HG02678 (cell line): ENCODE data around the gene CCDC150.
"Not testable (repeated sequence)": the region's sequence is repeated elsewhere in the genome, so short reads cannot be mapped to it uniquely, and the experiment has no call there.

Experiments
- ATAC-seq: cut with Tn5 transposase; IDR thresholded peaks from one replicate; pipeline ENCODE4 v1.9.1; 2021; ENCODE audit warnings: mild to moderate bottlenecking, moderate library complexity; ENCODE audit not compliant: unreplicated experiment

The CCDC150 gene

DNA sequence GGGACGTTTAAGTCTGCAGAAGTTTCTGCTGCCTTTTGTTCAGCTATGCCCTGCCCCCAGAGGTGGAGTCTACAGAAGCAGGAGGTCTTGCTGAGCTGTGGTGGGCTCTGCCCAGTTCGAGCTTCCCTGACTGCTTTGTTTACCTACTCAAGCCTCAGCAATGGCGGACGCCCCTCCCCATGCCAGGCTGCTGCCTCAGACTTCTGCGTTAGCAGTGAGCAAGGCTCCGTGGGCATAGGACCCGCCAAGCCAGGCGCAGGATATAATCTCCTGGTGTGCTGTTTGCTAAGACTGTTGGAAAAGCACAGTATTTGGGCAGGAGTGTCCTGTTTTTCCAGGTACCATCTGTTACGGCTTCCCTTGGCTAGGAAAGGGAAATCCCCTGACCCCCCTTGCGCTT, 70.5 kb downstream of the CCDC150 start:
- not testable (repeated sequence) for ATAC-seq

DNA sequence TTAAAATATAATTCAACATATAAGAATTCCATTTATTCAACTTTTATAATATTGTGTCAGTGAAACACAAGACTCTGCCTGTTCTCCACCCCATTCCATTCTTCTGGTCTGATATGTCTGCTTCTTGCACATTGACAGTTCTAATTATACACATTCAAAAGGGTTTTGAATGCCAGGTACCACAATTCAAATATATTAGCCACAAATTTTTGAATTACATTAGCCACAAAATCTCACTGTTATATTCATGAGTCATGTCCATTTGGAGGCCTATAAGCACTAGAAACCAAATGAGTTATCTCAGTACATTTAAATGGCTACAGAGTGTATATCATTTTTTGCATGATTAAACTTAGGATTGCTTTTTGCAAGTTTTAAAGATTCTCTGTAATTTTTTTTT, 72.1 kb downstream of the CCDC150 start:
- ATAC-seq: no peak

DNA sequence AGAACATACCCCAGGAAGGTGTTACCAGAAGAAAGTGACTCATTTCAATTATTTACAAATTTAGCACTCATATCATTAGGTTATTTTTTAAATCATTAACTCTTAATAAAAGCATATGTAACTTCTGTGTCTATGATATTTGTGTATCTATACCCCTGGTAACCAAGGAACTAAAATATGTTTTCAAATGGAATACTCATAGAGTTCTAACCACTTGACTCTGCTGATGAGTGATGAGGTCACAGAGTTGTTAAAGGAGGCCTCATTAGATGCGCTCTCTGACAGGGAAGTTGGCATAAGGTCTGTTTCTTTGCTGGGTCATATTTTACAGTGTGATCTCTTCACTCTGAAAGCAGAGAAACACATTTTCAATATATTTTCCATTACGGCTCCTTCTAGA, 73.4 kb downstream of the CCDC150 start:
- no peak for ATAC-seq

DNA sequence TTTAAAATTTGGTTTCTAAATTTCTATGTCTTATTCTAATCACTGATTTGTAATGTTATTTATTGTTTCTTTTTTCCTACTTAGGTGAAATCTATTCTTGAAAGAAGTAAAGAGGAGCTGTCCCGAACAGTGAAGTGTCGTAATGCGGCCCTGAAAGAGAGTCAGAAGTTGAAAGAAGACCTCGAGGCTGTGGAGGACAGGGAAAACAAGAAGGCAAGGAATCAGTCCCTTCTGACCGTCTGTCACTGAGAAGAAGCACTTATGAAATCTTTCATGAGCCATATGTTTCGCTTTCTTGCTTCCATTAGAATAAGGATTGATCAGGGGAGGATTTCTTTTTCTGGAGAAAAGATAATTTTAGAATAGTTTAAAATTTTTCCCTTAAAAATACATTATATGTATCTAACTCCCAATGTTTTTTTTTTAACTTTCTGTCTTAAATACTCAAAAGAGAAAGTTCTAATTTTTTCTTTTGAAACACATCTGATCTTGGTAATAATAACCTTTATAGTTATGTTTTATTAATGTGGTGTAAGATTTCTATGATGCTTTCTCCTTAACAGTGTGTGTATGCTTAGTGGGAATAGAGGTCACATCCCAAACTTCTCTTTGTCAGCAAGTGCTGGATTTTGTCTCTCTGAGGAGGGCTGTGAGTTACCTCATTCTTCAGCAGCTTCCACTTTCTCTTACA, 79.0 kb downstream of the CCDC150 start:
- no peak for ATAC-seq

DNA sequence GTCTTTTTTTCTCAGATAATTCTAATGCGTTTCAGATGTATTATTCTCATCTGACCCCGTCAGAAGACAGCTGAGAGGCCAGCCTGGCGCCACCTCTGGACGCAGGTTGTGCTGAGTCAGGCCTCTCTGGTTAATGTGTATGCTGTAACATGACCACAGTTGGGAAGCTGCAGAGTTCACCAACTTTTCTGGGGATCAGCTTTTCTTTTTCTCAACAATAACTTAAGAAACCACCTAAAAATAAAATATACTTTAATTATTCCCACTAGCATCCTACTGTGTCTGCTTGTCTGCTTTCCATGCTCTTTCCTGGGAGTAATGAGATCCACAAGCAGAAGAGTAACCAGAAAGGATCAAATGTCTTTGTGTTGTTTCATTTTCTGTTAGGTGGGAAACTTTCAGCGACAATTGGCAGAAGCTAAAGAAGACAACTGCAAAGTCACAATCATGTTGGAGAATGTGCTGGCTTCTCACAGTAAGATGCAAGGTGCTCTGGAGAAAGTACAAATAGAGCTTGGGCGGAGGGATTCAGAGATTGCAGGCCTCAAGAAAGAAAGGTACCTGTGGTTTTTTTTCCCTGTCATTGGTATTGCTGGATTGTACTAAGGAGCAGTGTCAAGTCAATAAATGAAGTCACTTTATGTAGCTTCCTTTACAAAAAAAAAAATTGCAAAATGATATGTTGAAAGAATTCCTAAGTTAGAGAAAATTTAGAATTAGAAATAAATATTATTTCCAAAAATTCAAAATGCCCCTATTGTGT, 79.8 kb downstream of the CCDC150 start:
- ATAC-seq: peak; percentile 81

DNA sequence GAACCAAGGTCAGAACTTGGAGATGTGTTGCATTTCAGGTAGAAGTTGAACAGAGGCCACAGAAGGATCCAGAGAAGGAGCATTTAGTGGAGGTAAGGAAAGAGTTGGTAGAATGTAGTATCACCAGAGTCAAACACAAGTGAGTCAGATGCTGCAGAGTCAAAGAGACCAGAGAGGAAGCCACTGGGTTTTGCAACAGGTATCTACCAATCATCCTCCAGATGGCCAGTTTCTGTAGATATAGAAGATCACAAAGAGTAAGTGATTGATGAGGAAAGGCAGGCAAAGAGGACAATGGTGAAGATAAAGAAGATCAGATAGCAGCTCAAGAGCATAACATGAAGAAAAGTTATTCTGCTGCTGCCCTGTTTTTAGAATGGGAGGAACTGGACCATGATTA, 84.1 kb downstream of the CCDC150 start:
- no peak for ATAC-seq

DNA sequence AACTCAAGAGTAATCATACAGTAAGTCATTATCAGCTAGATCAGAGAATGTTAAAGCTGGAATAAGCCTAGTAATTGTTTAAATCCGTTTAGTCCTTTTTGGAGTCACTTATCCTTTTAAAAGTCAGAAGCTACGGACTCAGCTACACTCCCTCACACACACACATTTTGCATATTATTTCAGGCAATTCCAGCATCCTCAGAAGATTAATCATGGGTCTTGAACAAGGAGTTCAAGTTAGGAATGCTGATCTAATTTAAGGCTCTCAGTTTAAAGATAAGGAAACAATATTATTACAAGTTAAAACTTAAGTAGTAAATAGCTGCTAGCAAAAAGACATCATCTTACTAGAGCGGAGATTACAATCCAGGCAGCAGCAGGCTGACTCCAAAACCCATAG, 85.7 kb downstream of the CCDC150 start:
- ATAC-seq: no peak

DNA sequence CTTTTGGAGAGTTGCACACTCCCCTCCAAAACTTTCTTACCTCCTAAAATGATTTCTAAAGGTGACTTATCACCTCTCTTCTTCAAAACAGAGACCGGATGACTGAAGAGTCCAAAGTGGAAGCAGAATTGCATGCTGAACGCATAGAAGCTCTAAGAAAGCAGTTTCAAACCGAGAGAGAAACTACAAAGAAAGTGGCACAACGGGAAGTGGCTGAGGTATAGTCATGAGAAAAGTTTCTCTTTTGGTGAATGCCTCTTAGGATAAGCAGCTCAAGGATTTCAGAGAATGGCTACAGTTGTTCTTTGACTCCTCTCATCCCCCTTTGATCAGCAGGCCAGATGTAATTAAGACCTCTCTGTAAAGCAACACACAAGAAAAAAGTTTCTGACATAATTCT, 86.4 kb downstream of the CCDC150 start:
- no peak for ATAC-seq

DNA sequence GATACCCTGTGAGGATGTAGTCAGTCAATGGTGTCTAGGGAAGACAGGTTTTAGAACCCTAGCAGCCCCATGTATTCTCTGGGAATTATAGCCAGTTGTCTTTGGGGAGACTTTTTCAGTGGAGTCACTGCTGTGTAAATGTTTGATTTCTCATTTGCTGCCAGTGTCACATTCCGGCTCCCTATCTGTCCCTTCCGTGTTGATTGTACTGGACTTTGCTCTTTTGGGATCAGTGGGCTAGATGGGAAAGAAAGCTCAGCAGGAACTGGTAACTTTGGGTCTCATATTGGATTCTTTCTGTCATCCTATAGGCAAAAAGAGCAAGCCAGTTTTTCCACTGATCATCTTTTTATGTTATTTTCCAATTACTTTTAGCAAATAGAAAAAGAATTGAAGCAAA, 89.9 kb downstream of the CCDC150 start:
- ATAC-seq: no peak

DNA sequence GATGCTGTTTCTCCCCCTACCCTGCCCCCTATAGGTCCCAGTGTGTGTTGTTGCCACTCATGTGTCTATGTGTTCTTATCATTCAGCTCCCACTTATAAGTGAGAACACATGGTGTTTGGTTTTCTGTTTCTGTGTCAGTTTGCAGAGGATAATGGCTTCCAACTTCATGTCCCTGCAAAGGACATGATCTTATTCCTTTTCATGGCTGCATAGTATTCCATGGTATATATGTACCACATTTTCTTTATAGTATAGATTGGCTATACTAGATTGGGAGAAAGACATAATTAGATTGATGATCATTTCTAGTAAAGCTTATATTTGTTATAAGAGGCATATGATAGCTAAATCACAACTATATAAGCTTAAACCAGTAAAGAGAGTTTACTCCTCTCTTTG, 97.1 kb downstream of the CCDC150 start:
- ATAC-seq: not testable (repeated sequence)

DNA sequence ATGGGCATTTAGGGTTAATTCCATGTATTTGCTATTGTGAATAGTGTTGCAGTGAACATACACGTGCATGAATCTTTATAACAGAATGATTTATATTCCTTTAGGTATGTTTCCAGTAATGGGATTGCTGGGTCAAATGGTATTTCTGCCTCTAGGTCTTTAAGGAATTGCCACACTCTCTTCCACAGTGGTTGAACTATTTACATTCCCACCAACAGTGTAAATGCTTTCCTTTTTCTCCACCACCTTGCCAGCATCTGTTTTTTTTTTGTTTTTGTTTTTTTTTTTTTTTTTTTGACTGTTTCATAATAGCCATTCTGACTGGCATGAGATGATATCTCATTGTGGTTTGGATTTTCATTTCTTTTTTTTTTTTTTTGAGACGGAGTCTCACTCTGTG, 97.5 kb downstream of the CCDC150 start:
- no peak for ATAC-seq

DNA sequence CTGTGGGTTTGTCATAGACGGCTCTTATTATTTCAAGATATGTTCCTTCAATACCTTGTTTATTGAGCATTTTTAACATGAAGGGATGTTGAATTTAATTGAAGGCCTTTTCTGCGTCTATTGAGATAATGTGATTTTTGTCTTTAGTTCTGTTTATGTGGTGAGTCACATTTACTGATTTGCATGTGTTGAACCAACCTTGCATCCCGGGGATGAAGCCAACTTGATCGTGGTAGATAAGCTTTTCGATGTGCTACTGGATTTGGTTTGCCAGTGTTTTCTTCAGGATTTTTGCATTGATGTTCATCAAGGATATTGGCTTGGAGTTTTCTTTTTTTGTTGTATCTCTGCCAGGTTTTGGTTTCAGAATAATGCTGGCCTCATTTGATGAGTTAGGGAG, 99.5 kb downstream of the CCDC150 start:
- ATAC-seq: no peak

DNA sequence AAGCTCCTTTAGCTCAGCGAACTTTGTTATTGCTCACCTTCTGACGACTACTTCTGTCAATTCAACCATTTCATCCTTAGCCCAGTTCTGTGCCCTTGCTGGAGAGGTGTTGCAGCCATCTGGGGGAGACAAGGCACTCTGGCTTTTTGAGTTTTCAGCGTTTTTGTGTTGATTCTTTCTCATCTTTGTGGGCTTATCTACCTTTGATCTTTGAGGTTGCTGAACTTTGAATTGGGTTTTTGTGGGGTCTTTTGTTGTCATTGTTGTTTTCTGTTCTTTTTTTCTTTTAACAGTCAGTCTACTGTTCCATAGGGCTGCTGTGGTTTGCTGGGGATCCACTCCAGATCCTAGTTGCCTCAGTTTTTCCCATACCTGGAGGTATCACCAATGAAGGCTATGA, 102.7 kb downstream of the CCDC150 start:
- no peak for ATAC-seq

DNA sequence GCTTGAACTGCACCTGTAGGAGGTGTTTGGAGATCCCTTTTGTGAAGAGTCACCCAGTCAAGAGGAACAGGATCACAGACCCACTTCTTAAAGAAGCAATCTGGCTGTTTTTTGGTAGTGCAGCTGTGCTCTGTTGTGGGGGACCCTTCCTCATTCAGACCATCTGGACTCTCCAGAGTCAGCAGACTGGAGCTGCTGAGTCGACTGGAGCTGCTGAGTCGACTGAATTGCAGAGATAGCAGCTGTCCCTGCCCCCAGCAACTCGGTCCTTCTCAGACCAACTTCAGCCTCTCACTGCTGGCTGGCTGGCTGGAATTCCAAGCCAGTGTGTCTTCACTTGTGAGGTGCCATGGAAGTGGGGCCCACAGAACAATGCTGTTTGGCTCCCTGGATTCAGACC, 103.2 kb downstream of the CCDC150 start:
- no peak for ATAC-seq

DNA sequence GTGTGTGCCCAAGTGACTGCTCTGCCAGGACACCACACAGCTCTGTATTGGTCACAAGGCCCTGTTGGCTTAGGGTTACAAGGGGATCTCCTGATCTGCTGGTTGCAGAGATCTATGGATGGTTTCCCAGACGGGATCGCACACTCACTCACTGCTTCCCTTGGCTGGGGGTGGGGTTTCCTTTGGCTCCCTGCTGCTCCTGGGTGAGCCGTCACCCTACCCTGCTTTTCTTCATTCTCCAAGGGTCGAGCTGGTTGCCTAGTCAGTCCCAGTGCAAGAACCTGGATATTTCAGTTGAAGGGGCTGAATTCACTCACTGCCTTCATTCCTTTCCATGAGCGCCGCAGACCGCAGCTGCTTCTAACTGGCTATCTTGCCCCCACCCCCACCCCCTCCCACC, 103.7 kb downstream of the CCDC150 start:
- ATAC-seq: no peak

DNA sequence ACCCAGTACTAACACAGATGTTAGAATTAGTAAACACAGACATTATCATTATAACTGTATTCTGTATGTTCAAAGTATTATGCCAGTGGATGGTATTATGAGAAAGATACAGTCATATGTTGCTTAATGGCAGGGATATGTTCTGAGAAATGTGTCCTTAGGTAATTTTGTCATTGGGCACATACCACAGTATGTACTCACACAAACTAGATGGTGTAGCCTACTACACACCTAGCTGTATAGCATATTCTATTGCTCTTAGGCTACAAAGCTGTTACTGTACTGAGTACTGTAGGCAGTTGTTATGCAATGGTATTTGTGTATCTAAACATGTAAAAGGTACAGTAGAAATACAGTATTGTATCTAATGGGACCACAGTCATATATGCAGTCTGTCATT, 106.2 kb downstream of the CCDC150 start:
- no peak for ATAC-seq

DNA sequence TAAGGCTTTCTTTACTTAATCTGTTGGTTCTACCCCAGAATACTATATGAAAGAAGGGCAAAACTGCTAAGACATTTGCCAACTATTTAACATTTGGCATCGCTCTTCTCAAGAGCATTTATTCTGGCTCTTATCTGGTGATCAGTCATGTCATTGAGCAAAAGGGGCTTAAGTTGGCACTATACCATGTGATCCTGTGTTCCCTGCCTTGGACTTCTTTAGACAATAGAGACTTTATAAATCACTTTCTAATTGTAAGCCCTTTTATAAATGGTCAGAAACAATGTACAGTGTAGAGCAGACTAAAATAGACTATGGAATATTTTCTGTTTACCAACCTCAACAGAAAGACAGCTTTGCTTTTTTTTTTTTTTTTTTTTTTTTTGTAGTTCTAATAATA, 107.9 kb downstream of the CCDC150 start:
- no peak for ATAC-seq

DNA sequence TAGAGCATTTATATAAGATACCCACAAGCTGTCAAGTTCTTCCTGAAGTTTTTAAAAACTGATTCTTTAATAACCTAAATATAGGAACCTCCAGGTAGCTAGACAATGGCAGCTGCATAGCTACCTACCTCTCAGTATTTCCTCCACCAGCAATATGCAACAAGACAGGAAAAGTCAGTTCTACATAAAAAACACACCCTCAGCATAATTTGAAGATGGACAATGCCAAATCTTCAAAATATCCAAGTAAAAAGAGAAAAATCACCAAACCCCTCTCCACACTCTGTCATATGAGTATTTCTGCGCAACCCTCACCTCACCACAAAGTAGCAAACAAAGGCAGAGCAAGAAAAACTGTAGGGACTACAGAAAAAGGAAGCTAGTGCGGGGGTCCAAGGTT, 108.6 kb downstream of the CCDC150 start:
- no peak for ATAC-seq

DNA sequence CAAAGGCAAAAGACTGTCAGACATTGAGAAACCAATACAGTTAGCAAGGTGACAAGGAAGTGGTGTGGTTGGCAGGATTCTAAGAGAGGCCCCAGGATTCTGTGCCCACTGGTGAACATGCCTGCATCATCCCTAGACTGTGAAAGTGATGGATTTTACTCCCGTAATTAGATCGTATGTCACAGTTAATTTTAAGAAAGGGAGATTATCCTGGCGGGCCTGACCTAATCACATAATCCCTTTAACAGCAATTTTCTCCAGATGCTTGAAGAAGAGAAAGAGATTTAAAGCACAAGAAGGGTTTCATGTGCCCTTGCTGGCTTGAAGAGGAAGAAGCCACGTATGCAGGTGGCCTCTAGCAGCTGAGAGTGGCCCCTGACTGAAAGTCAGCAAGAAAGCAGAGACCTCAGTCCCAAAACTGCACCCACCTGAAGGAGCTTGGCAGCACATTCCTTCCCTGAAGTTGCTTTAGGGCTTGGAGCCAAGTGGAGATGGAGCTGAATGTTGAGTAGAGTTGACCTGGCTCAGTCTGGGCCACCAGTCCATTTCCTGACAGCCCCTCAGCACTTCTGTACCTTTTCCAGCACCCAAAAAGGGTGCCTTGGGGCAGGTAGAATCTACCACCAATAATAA, 110.9 kb downstream of the CCDC150 start:
- peak; percentile 19 for ATAC-seq

DNA sequence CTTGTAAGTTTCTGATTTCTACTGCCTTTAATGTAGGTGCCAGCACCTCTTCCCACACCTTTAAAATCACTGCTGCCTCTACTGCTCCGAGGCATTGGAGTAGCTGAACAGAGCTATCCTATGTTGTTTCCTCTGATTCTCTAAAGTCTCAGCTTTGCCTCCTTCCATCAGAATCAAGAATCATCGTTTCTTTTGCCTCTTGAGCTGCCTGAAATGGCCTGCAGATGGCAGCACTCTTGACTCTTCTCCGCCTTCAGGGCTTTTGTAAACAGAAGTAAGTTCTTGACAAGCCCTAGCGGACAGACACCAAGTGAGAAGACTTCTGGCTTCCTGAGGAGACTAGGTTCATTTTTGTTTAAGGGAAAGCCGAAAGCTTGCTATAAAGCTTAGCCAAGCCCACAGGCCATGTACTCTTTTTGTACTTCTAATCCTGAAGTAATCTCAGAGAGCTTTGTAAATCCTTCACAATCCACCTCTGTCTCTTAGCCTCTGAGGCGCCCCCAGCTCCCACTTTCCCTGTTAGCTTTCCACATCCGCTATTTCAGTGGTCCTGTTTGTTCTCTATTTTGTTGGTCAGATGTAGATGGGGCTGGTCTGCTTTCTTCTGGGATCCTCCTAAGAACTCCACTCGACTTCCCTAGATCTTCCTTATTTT, 111.6 kb downstream of the CCDC150 start:
- peak; percentile 97 for ATAC-seq

DNA sequence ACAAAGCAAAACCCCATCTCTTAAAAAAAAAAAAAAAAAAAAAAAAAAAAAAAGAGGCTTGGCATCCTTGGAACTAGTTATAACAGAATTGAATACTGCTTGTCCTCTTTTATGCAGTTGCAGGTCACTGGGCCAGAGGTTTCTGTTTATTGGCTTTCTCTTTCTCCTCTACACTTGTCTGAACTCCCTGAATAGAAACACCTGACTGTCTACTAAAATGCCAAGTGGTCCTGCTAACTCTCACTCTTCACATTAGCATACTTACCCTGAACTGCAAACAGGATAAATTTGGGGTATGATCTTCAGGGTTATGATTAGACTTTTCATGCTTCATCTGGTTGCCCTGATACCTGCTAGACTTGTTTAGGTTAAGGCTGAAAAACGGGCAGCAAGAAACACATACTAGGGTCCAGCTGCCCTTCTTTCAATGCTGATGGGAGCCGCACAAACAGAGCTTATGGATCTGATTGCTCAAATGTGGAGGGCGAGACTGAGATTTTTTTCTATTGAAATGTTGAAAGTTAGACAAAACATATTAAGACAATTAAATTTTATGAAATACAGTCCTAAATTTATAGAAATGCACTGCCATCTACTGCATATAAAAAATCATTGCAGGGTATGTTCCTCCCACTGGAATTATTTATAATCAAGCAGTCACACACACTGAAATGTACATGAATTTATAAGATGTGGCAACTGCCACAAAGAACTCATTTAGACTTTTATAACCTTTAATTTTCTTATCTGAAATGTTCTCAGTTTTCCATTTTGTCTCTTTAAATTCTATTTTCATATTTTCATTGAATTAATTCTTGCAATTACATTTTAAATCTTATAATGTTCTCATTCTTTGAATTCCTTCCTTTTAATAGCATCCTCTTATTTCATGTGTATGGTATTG, 119.2 kb downstream of the CCDC150 start:
- ATAC-seq: no peak
